Measurements from ENCODE around the gene EXOC6B.

GRCh38 chr2:72713857-72714256 lies 112.0 kb downstream of the EXOC6B start:
- TF ChIP-seq, protein P1, sequence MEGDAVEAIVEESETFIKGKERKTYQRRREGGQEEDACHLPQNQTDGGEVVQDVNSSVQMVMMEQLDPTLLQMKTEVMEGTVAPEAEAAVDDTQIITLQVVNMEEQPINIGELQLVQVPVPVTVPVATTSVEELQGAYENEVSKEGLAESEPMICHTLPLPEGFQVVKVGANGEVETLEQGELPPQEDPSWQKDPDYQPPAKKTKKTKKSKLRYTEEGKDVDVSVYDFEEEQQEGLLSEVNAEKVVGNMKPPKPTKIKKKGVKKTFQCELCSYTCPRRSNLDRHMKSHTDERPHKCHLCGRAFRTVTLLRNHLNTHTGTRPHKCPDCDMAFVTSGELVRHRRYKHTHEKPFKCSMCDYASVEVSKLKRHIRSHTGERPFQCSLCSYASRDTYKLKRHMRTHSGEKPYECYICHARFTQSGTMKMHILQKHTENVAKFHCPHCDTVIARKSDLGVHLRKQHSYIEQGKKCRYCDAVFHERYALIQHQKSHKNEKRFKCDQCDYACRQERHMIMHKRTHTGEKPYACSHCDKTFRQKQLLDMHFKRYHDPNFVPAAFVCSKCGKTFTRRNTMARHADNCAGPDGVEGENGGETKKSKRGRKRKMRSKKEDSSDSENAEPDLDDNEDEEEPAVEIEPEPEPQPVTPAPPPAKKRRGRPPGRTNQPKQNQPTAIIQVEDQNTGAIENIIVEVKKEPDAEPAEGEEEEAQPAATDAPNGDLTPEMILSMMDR (IDR thresholded peaks at IDR 0.05): no peak
- TF ChIP-seq EP300 (IDR thresholded peaks at IDR 0.05): no peak

Measured in suprapubic skin (tissue), 3 donors.